Endothelial cell of umbilical vein (primary cell): ENCODE results near the gene SLC9A9. TPM values are rescaled to one million over a fixed set of nuclear protein-coding genes. Genes with fewer than 3 reads are reported as not detected.

Source experiments
- BruUV-seq: library from RNA; stranded (reverse); fragments of 400-500 nt; replicated peaks from 2 replicates; lab custom pipeline; 2021; lab: Mats Ljungman, UMichigan
- CTCF ChIA-PET: fragments of 300-600, 350-600 bp; sonication (Branson Sonifier 250); formaldehyde crosslinking; loops from one replicate; lab custom pipeline; 2021; ENCODE audit warnings: antibody characterized with exemption, inconsistent platforms; lab: Charles Lee
- POLR2A ChIA-PET: fragments of 300-600, 350-600 bp; sonication (Branson Sonifier 250); formaldehyde crosslinking; loops from one replicate; lab custom pipeline; 2021; ENCODE audit warnings: antibody characterized with exemption, inconsistent platforms; lab: Charles Lee
- DNase-seq: peaks from one replicate; pipeline ENCODE4 v3.0.0-alpha.2; 2011; ENCODE audit warnings: low read depth, low spot score
- FAIRE-seq: peaks from 2 replicates; lab custom pipeline; 2011; peaks lifted over from hg19 to GRCh38; lab: Jason Lieb, UNC
- H2AFZ ChIP-seq: 2 replicates; pipeline ENCODE4 v1.6.0; 2012; ENCODE audit warnings: low read depth, low read length, control low read depth, inconsistent platforms
- H3K27ac ChIP-seq: 2 replicates; pipeline ENCODE4 v1.5.1; 2011; ENCODE audit warnings: low read depth, mild to moderate bottlenecking, control low read depth, low read length, moderate library complexity; ENCODE audit not compliant: insufficient read depth
- H3K27me3 ChIP-seq, 2 experiments: 2 replicates each; pipeline versions ENCODE4 v1.6.0 to v1.6.1; 2011; ENCODE audit warnings: low read length in 2 of 2, mixed read lengths in 1 of 2; ENCODE audit not compliant: control insufficient read depth in 2 of 2, insufficient read depth in 2 of 2
- H3K36me3 ChIP-seq, 2 experiments: 2 replicates in 1 of 2; 3 replicates in 1 of 2; pipeline ENCODE4 v1.5.1; 2011; ENCODE audit warnings: low read length in 2 of 2, mild to moderate bottlenecking in 1 of 2, moderate library complexity in 1 of 2; ENCODE audit not compliant: control insufficient read depth in 2 of 2, insufficient read depth in 2 of 2; ENCODE audit errors: extremely low read depth in 1 of 2
- H3K4me1 ChIP-seq: 3 replicates; pipeline ENCODE4 v1.5.1; 2011; ENCODE audit warnings: mild to moderate bottlenecking, low read length; ENCODE audit not compliant: control insufficient read depth, insufficient read depth; ENCODE audit errors: extremely low read depth
- H3K4me2 ChIP-seq: 2 replicates; pipeline ENCODE4 v1.6.1; 2011; ENCODE audit warnings: low read length, control low read depth, mixed read lengths; ENCODE audit not compliant: insufficient read depth
- H3K4me3 ChIP-seq, 3 experiments: fragments of 200-600 bp in 1 of 3; sonication (generic), shearing (Covaris generic) in 1 of 3; replicated peaks in 1 of 3; 2 replicates each; pipeline ENCODE4 v1.5.1; 2011 to 2016; ENCODE audit warnings: control low read depth in 3 of 3, low read length in 3 of 3, mild to moderate bottlenecking in 2 of 3, inconsistent platforms in 1 of 3, low read depth in 1 of 3, moderate library complexity in 1 of 3; ENCODE audit not compliant: insufficient read depth in 1 of 3
- H3K79me2 ChIP-seq: 2 replicates; pipeline ENCODE4 v1.6.0; 2012; ENCODE audit warnings: low read length, inconsistent platforms; ENCODE audit not compliant: control insufficient read depth, insufficient read depth
- H3K9ac ChIP-seq: replicated peaks from 2 replicates; pipeline ENCODE3; 2011; ENCODE audit warnings: low read length, control low read depth; ENCODE audit not compliant: insufficient read depth; ENCODE audit errors: extremely low read depth
- H3K9me1 ChIP-seq: replicated peaks from 3 replicates; pipeline ENCODE4 v1.6.0; 2011; ENCODE audit warnings: mild to moderate bottlenecking, low read length; ENCODE audit not compliant: control insufficient read depth, insufficient read depth; ENCODE audit errors: extremely low read depth
- H3K9me3 ChIP-seq: replicated peaks from 2 replicates; pipeline ENCODE4 v1.5.1; 2012; ENCODE audit warnings: low read length, inconsistent platforms; ENCODE audit not compliant: control insufficient read depth, insufficient read depth
- H4K20me1 ChIP-seq: replicated peaks from 2 replicates; pipeline ENCODE3; 2011; ENCODE audit warnings: mild to moderate bottlenecking, low read length; ENCODE audit not compliant: control insufficient read depth, insufficient read depth; ENCODE audit errors: extremely low read depth
- EZH2 ChIP-seq: IDR thresholded peaks from 2 replicates; pipeline ENCODE4 v1.6.1; 2012; ENCODE audit warnings: borderline replicate concordance, low read depth, mild to moderate bottlenecking, moderate library complexity, low read length, inconsistent platforms; ENCODE audit not compliant: severe bottlenecking
- FOS ChIP-seq: IDR thresholded peaks from 2 replicates; pipeline ENCODE4 v1.6.1; 2011; ENCODE audit warnings: mild to moderate bottlenecking, low read length, moderate library complexity, borderline replicate concordance; ENCODE audit not compliant: insufficient read depth
- JUN ChIP-seq: IDR thresholded peaks from 2 replicates; pipeline ENCODE4 v1.6.1; 2011; ENCODE audit warnings: borderline replicate concordance, low read depth; ENCODE audit not compliant: insufficient read length, insufficient read depth
- POLR2AphosphoS5 ChIP-seq: IDR thresholded peaks from 2 replicates; pipeline ENCODE4 v1.6.1; 2012; ENCODE audit warnings: low read depth, mild to moderate bottlenecking, control low read depth, low read length, moderate library complexity; ENCODE audit not compliant: insufficient read depth
- dilution Hi-C: fragments of 300-500 bp; cut with MboI; formaldehyde crosslinking; loops from one replicate; pipeline ENCODE4 v1.15.0; 2019; ENCODE audit warnings: low sequenced_read_pairs; ENCODE audit not compliant: extremely low pct_ligation_motif_present
- intact Hi-C: fragments of 100-400 bp; cut with micrococcal nuclease; formaldehyde crosslinking; loops from one replicate; pipeline ENCODE4 v1.10.0; 2022
- polyA plus RNA-seq, 4 experiments: library from polyadenylated mRNA; depleted of rRNA in 3 of 4; stranded (reverse) in 3 of 4; unstranded in 1 of 4; fragments of >200 nt; gene quantifications; 2 replicates each; pipeline versions ENCODE4 v1.2.1 to v1.2.3, GENCODE V29; 2011 to 2012; ENCODE audit warnings: missing spikeins in 1 of 4
- total RNA-seq: library from RNA; stranded (reverse); gene quantifications from 2 replicates; pipeline ENCODE4 v1.2.3, GENCODE V29; 2021
- TF ChIP-seq, protein P1 (sequence below), 2 donors: IDR thresholded peaks; 1 replicate in 1 of 2; 2 replicates in 1 of 2; pipeline ENCODE4 v1.5.1; 2011; ENCODE audit warnings: low read length in 2 of 2, mild to moderate bottlenecking in 2 of 2, moderate library complexity in 2 of 2, control low read depth in 1 of 2, inconsistent platforms in 1 of 2, low read depth in 1 of 2; ENCODE audit not compliant: insufficient read depth in 1 of 2; ENCODE audit errors: extremely low read depth in 1 of 2

The SLC9A9 gene
- total and polyA plus RNA-seq, 2 donors (not counting 3 experiments of a cell fraction or from before 2014, with no cell fraction given) = 1.5 to 1.8 TPM

- no peaks in the 10 kb centered on the region for H3K27me3 ChIP-seq
- no peaks in the 10 kb centered on the region for H4K20me1 ChIP-seq
- CTCF ChIA-PET = interaction anchor here (1.2 kb wide), 1 partner anchor 20 kb away, joined by 3 read pairs; no protein-coding TSS in a partner anchor
- no peak overlapping the region for H3K9ac ChIP-seq
- no peaks in the 10 kb centered on the region for H3K79me2 ChIP-seq
- dilution Hi-C loops = no loop called here
- H3K27ac ChIP-seq = no peak overlapping the region
- H2AFZ ChIP-seq = peak overlapping the region; percentile 36
- peak; percentile 19 for DNase-seq
- H3K4me3 ChIP-seq = no peak overlapping the region
- no peaks in the 10 kb centered on the region for H3K9me1 ChIP-seq
- FAIRE-seq = no peak
- H3K4me1 ChIP-seq = peaks cover 24% of the 10 kb centered on the region
- H3K9me3 ChIP-seq = no peaks in the 10 kb centered on the region
- POLR2A ChIA-PET = no interaction called here
- TF ChIP-seq POLR2AphosphoS5 = no peak
- TF ChIP-seq, protein P1, sequence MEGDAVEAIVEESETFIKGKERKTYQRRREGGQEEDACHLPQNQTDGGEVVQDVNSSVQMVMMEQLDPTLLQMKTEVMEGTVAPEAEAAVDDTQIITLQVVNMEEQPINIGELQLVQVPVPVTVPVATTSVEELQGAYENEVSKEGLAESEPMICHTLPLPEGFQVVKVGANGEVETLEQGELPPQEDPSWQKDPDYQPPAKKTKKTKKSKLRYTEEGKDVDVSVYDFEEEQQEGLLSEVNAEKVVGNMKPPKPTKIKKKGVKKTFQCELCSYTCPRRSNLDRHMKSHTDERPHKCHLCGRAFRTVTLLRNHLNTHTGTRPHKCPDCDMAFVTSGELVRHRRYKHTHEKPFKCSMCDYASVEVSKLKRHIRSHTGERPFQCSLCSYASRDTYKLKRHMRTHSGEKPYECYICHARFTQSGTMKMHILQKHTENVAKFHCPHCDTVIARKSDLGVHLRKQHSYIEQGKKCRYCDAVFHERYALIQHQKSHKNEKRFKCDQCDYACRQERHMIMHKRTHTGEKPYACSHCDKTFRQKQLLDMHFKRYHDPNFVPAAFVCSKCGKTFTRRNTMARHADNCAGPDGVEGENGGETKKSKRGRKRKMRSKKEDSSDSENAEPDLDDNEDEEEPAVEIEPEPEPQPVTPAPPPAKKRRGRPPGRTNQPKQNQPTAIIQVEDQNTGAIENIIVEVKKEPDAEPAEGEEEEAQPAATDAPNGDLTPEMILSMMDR (IDR thresholded peaks at IDR 0.05; ENCODE audit: extremely low read depth in 1 of 2, insufficient read depth in 1 of 2, low read depth in 1 of 2, low read length in 2 of 2) = no peak
- no peak for TF ChIP-seq FOS
- no peak for TF ChIP-seq JUN
- no peak for TF ChIP-seq EZH2
- intact Hi-C loops = no loop called here
- H3K4me2 ChIP-seq = no peak overlapping the region
- BruUV-seq = no TSS peak
- H3K36me3 ChIP-seq = no peaks in the 10 kb centered on the region
Measured at GRCh38 chr3:143236226-143236964, 611.9 kb downstream of the SLC9A9 start.
